K562 (cell line): ENCODE data around the gene IL37. TPM values are rescaled to one million over a fixed set of nuclear protein-coding genes. Genes with fewer than 3 reads are reported as not detected.

ENCODE experiments used
- ATAC-seq: fragments of 200-7000 bp; cut with Tn5 transposase; 3 replicates; pipeline ENCODE4 v1.9.1; 2020; ENCODE audit warnings: moderate library complexity
- BruUV-seq: library from RNA; stranded (reverse); fragments of 400-500 nt; replicated peaks from 2 replicates; lab custom pipeline; 2021; lab: Mats Ljungman, UMichigan
- CTCF ChIA-PET: fragments of 300-600 bp; formaldehyde crosslinking; extraction: SDS; loops from one replicate; lab custom pipeline; 2021; ENCODE audit warnings: low intra/inter-chr PET ratio; lab: Yijun Ruan, JAX
- POLR2A ChIA-PET: fragments of 300-600, 350-650 bp; sonication (Branson Sonifier 250); formaldehyde crosslinking; extraction: SDS; loops from one replicate; lab custom pipeline; 2021; ENCODE audit warnings: antibody characterized with exemption, inconsistent platforms; lab: Yijun Ruan, JAX
- DNase-seq, 4 experiments: peaks; one replicate each; pipeline versions ENCODE4 v3.0.0 to v3.0.0-alpha.2; 2011 to 2018; ENCODE audit warnings: low spot score in 3 of 4, mixed read lengths in 3 of 4; ENCODE audit errors: extremely low read depth in 1 of 4
- FAIRE-seq: peaks from 2 replicates; lab custom pipeline; 2011; peaks lifted over from hg19 to GRCh38; lab: Jason Lieb, UNC
- H2AFZ ChIP-seq: 2 replicates; pipeline ENCODE4 v1.6.0; 2011; ENCODE audit warnings: low read depth, low read length, control low read depth, inconsistent platforms
- H3K27ac ChIP-seq: fragments of 200-600 bp; 3 replicates; pipeline ENCODE4 v1.8.0; 2011; ENCODE audit warnings: low read depth, mild to moderate bottlenecking, control low read depth, inconsistent platforms, low read length, moderate library complexity, mixed read lengths; ENCODE audit errors: extremely low read depth
- H3K27me3 ChIP-seq, 2 experiments: fragments of 300-600 bp in 1 of 2; 2 replicates in 1 of 2; 3 replicates in 1 of 2; pipeline versions ENCODE4 v1.6.0 to v1.8.0; 2011; ENCODE audit warnings: inconsistent platforms in 2 of 2, low read length in 2 of 2, mild to moderate bottlenecking in 1 of 2, mixed read lengths in 1 of 2, moderate library complexity in 1 of 2; ENCODE audit not compliant: control insufficient read depth in 2 of 2, insufficient read depth in 2 of 2
- H3K36me3 ChIP-seq: fragments of 300-600 bp; 3 replicates; pipeline ENCODE4 v1.8.0; 2011; ENCODE audit warnings: mild to moderate bottlenecking, low read length, inconsistent platforms; ENCODE audit not compliant: control insufficient read depth, insufficient read depth
- H3K4me1 ChIP-seq, 2 experiments: fragments of 200-600 bp in 1 of 2; replicated peaks in 1 of 2; 2 replicates in 1 of 2; 3 replicates in 1 of 2; pipeline versions ENCODE4 v1.5.1 to v1.8.0; 2011; ENCODE audit warnings: inconsistent platforms in 2 of 2, low read length in 2 of 2, mild to moderate bottlenecking in 1 of 2, mixed read lengths in 1 of 2, moderate library complexity in 1 of 2; ENCODE audit not compliant: control insufficient read depth in 2 of 2, insufficient read depth in 2 of 2
- H3K4me2 ChIP-seq: 2 replicates; pipeline ENCODE4 v1.6.1; 2011; ENCODE audit warnings: low read length, control low read depth, inconsistent platforms, mixed read lengths; ENCODE audit not compliant: insufficient read depth
- H3K4me3 ChIP-seq: fragments of 200-600 bp; sonication (generic), shearing (Covaris generic); 2 replicates; pipeline ENCODE4 v1.5.1; 2016; ENCODE audit warnings: control low read depth, inconsistent platforms
- H3K79me2 ChIP-seq: fragments of 200-600 bp; 3 replicates; pipeline ENCODE4 v1.8.0; 2011; ENCODE audit warnings: low read length, inconsistent platforms; ENCODE audit not compliant: control insufficient read depth, insufficient read depth
- H3K9ac ChIP-seq, 2 experiments: 2 replicates each; pipeline versions ENCODE4 v1.6.0 to v1.6.1; 2011; ENCODE audit warnings: low read depth in 2 of 2, low read length in 2 of 2, control low read depth in 1 of 2, inconsistent platforms in 1 of 2, mild to moderate bottlenecking in 1 of 2, mixed read lengths in 1 of 2; ENCODE audit not compliant: insufficient read depth in 1 of 2
- H3K9me1 ChIP-seq: one replicate; pipeline ENCODE4 v1.6.0; 2011; ENCODE audit warnings: inconsistent platforms, mild to moderate bottlenecking, low read length, moderate library complexity; ENCODE audit not compliant: control insufficient read depth, insufficient read depth
- H3K9me3 ChIP-seq: replicated peaks from 2 replicates; pipeline ENCODE4 v1.5.1; 2011; ENCODE audit warnings: low read depth, low read length, inconsistent platforms; ENCODE audit not compliant: control insufficient read depth, insufficient read depth
- H4K20me1 ChIP-seq: replicated peaks from 2 replicates; pipeline ENCODE4 v1.6.1; 2011; ENCODE audit warnings: low read length, inconsistent platforms, mixed read lengths; ENCODE audit not compliant: control insufficient read depth, insufficient read depth
- BCLAF1 ChIP-seq, 2 experiments: fragments of 450-650 bp in 1 of 2; IDR thresholded peaks; 2 replicates each; pipeline ENCODE4 v1.6.1; 2011 to 2017; ENCODE audit warnings: low read depth in 2 of 2, antibody characterized with exemption in 1 of 2, borderline replicate concordance in 1 of 2, low read length in 1 of 2, mild to moderate bottlenecking in 1 of 2, mixed read lengths in 1 of 2; ENCODE audit not compliant: control insufficient read depth in 1 of 2
- CBX2 ChIP-seq: fragments of 200-600 bp; sonication (generic); IDR thresholded peaks from one replicate; pipeline ENCODE4 v1.6.1; 2012; ENCODE audit warnings: mild to moderate bottlenecking, low read length, inconsistent platforms; ENCODE audit not compliant: insufficient read depth, poor library complexity, severe bottlenecking
- CREB1 ChIP-seq, 2 experiments: sonication (generic) in 1 of 2; formaldehyde crosslinking in 1 of 2; IDR thresholded peaks; 2 replicates each; pipeline versions ENCODE4 v1.6.1 to v1.8.0; 2012 to 2022; ENCODE audit warnings: inconsistent platforms in 1 of 2, mild to moderate bottlenecking in 1 of 2, missing genetic modification reagents in 1 of 2, moderate library complexity in 1 of 2
- DEAF1 ChIP-seq: fragments of 450-650 bp; formaldehyde crosslinking; IDR thresholded peaks from 2 replicates; pipeline ENCODE4 v1.4.0; 2020; ENCODE audit warnings: mild to moderate bottlenecking, moderate library complexity
- E2F8 ChIP-seq: fragments of 450-650 bp; IDR thresholded peaks from 2 replicates; pipeline ENCODE4 v1.7.1; 2018; ENCODE audit warnings: mild to moderate bottlenecking, low read depth; ENCODE audit not compliant: partially characterized antibody
- HDAC8 ChIP-seq: fragments of 450-650 bp; IDR thresholded peaks from 2 replicates; pipeline ENCODE4 v1.6.1; 2016; ENCODE audit warnings: mild to moderate bottlenecking, missing genetic modification characterization, moderate library complexity, missing compliant biosample characterization
- LEF1 ChIP-seq: fragments of 450-650 bp; IDR thresholded peaks from 2 replicates; pipeline ENCODE4 v1.6.1; 2016; ENCODE audit warnings: mild to moderate bottlenecking
- MEF2A ChIP-seq: IDR thresholded peaks from 2 replicates; pipeline ENCODE4 v1.6.1; 2011; ENCODE audit warnings: low read depth, mild to moderate bottlenecking, low read length, moderate library complexity; ENCODE audit not compliant: control insufficient read depth
- MYC ChIP-seq, 2 experiments: fragments of 250-450 bp in 1 of 2; sonication (Bioruptor Pico) in 1 of 2; IDR thresholded peaks; 2 replicates each; pipeline versions ENCODE4 v1.5.1 to v1.6.1; 2012 to 2021; ENCODE audit warnings: low read depth in 2 of 2, borderline replicate concordance in 1 of 2, improper control_type of control experiment in 1 of 2, low read length in 1 of 2, mild to moderate bottlenecking in 1 of 2, moderate library complexity in 1 of 2
- SMARCE1 ChIP-seq: fragments of 450-650 bp; IDR thresholded peaks from 2 replicates; pipeline ENCODE4 v1.7.1; 2016; ENCODE audit warnings: mild to moderate bottlenecking
- TCF3 ChIP-seq: sonication (generic); formaldehyde crosslinking; IDR thresholded peaks from 2 replicates; pipeline ENCODE4 v1.4.0; 2020; ENCODE audit warnings: mild to moderate bottlenecking, missing genetic modification reagents
- TRIM24 ChIP-seq, 2 experiments: fragments of 450-650 bp; IDR thresholded peaks; 2 replicates each; pipeline ENCODE4 v1.6.1; 2016
- WGBS: fragments of 100-300 bp; shearing (Covaris generic); methylation state at CpG from one replicate; pipeline ENCODE4 v1.1.6; 2016; ENCODE audit warnings: low coverage, mixed read lengths; ENCODE audit not compliant: insufficient coverage; ENCODE audit errors: missing lambda C conversion rate; 5-methylcytosine and 5-hydroxymethylcytosine counted together
- in situ Hi-C: fragments of 300-500 bp; cut with MboI; formaldehyde crosslinking; loops from 4 replicates; pipeline ENCODE4 v1.15.0; 2018; ENCODE audit warnings: inconsistent platforms, mixed read lengths
- intact Hi-C: fragments of 100-400 bp; cut with micrococcal nuclease; formaldehyde crosslinking; loops from 2 replicates; pipeline ENCODE4 v1.14.2; 2022
- polyA plus RNA-seq, 8 experiments: library from polyadenylated mRNA; depleted of rRNA in 4 of 8; stranded (reverse) in 5 of 8; unstranded in 3 of 8; fragments of >200 nt; fragmentation: Nextera tagmentation in 2 of 8; fragmentation: Illumina TruSeq in 1 of 8; extraction: Ambion mirVana in 2 of 8; extraction: Trizol in 1 of 8; gene quantifications; 2 replicates each; pipeline versions ENCODE4 v1.2.1 to v1.2.3, GENCODE V29; 2011 to 2014; ENCODE audit warnings: inconsistent platforms in 1 of 8, missing spikeins in 1 of 8
- total RNA-seq, 7 experiments: library from RNA; depleted of rRNA in 6 of 7; stranded (reverse); fragments of >200 nt in 6 of 7; fragmentation: Illumina TruSeq in 2 of 7; extraction: Trizol in 2 of 7; gene quantifications; 2 replicates each; pipeline versions ENCODE4 v1.2.1 to v1.2.3, GENCODE V29; 2011 to 2021; ENCODE audit warnings: low replicate concordance in 1 of 7

Gene IL37
- total and polyA plus RNA-seq, 9 of the 15 experiments (the other 6 are each of a cell fraction or from before 2014, with no cell fraction given), result not detected

GRCh38 chr2:112959109-112959812 lies 48.3 kb downstream of the IL37 start:
- Histone ChIP-seq H3K9me3 (no peaks in the 10 kb centered on the region), H3K27me3 (peaks cover 19 to 29% of the 10 kb centered on the region in 2 experiments; a peak in 4 of 5 replicates), H3K27ac (no peak overlapping the region), H3K4me3 (no peak overlapping the region), H3K79me2 (no peaks in the 10 kb centered on the region), H3K9me1 (no peaks in the 10 kb centered on the region), H3K36me3 (no peaks in the 10 kb centered on the region), H3K4me2 (no peak overlapping the region), H2AFZ (peak overlapping the region; percentile 62), H4K20me1 (0 out of 2 replicates have a peak, but pooled peaks cover 3% of the 10 kb centered on the region), H3K4me1 (no peaks in the 10 kb centered on the region; a peak in 1 of 5 replicates), H3K9ac (no peak overlapping the region)
- no TSS peak for BruUV-seq
- POLR2A ChIA-PET, result interaction anchor here (0.6 to 1.2 kb wide), 5 partner anchors 19 to 379 kb away, joined by 3 read pairs; no protein-coding TSS in a partner anchor
- CTCF ChIA-PET, result interaction anchor here (0.5 to 1.9 kb wide), 7 partner anchors 16 to 375 kb away, joined by 3 to 9 read pairs (median 5); partner anchors contain the start of gene CHCHD5
- ATAC-seq (peak; percentile 68), DNase-seq (peak; percentile 40 to 55 (median 49)), FAIRE-seq (no peak)
- intact Hi-C loops (loop anchor here (5.0 to 10.0 kb wide), 2 partner anchors 93 to 126 kb away; partner anchors contain the start of gene IL36B), in situ Hi-C loops (no loop called here)
- WGBS, result 21% methylated on average over 14 of the region's 14 CpGs
- TF ChIP-seq BCLAF1 (IDR thresholded peaks at IDR 0.05; ENCODE audit: borderline replicate concordance in 1 of 2, control insufficient read depth in 1 of 2, low read depth in 2 of 2, low read length in 1 of 2), result no peak
- TF ChIP-seq HDAC8 (tag), result no peak
- no peak for TF ChIP-seq TRIM24 (IDR thresholded peaks at IDR 0.05)
- TF ChIP-seq MEF2A, result no peak
- no peak for TF ChIP-seq DEAF1 (CRISPR knock-in tag)
- TF ChIP-seq CREB1 (IDR thresholded peaks at IDR 0.05), result no peak
- no peak for TF ChIP-seq CREB1 (CRISPR knock-in tag; IDR thresholded peaks at IDR 0.05)
- TF ChIP-seq CBX2, result no peak
- TF ChIP-seq TCF3 (CRISPR knock-in tag), result no peak
- no peak for TF ChIP-seq SMARCE1
- no peak for TF ChIP-seq E2F8
- TF ChIP-seq LEF1, result no peak
- TF ChIP-seq MYC (IDR thresholded peaks at IDR 0.05; ENCODE audit: low read depth, low read length), result peak; percentile 62; the same call in 1 of the 2 replicates
- TF ChIP-seq MYC (CRISPR knock-in tag; IDR thresholded peaks at IDR 0.05; ENCODE audit: borderline replicate concordance, low read depth), result no peak
